Right lobe of liver (tissue), 6 donors: ENCODE measurements around the gene LIN52. TPM values are rescaled to one million over a fixed set of nuclear protein-coding genes. Genes with fewer than 3 reads are reported as not detected.

ENCODE experiments used
- ATAC-seq, 4 donors: fragments of 200-7000 bp; cut with Tn5 transposase; one replicate each; pipeline ENCODE4 v1.9.1; 2020; ENCODE audit warnings: mild to moderate bottlenecking in 4 of 4, moderate library complexity in 4 of 4
- DNase-seq, 3 donors: peaks; one replicate each; pipeline ENCODE4 v3.0.0-alpha.2; 2020
- H3K27ac ChIP-seq, 3 donors: fragments of 200-600 bp; one replicate each; pipeline ENCODE4 v1.8.0; 2022
- H3K27me3 ChIP-seq, 2 donors: fragments of 200-600 bp; one replicate each; pipeline ENCODE4 v1.8.0; 2022
- H3K36me3 ChIP-seq, 4 donors: fragments of 200-600 bp; sonication (generic) in 1 of 4; one replicate each; pipeline versions ENCODE4 v1.5.1 to v1.8.0; 2017 to 2022; ENCODE audit warnings: control low read depth in 1 of 4
- H3K4me1 ChIP-seq, 4 donors: fragments of 200-600 bp; sonication (generic) in 1 of 4; one replicate each; pipeline versions ENCODE4 v1.5.1 to v1.8.0; 2017 to 2022; ENCODE audit warnings: control low read depth in 1 of 4
- H3K4me3 ChIP-seq, 3 donors: fragments of 200-600 bp; one replicate each; pipeline ENCODE4 v1.8.0; 2022
- H3K9me3 ChIP-seq, 4 donors: fragments of 200-600 bp; sonication (generic) in 1 of 4; one replicate each; pipeline versions ENCODE4 v1.5.1 to v1.8.0; 2017 to 2022; ENCODE audit warnings: control low read depth in 1 of 4
- POLR2A ChIP-seq: fragments of 450-650 bp; IDR thresholded peaks from one replicate; pipeline ENCODE4 v1.6.1; 2017; ENCODE audit warnings: antibody characterized with exemption, mild to moderate bottlenecking
- WGBS: methylation state at CpG from one replicate; pipeline ENCODE4 v1.1.6; 2018; ENCODE audit warnings: low coverage, low lambda C conversion rate; ENCODE audit not compliant: insufficient coverage; ENCODE audit errors: missing lambda C conversion rate; 5-methylcytosine and 5-hydroxymethylcytosine counted together
- intact Hi-C, 2 donors: fragments of 100-400 bp; cut with DNase I; formaldehyde crosslinking; loops; one replicate each; pipeline versions ENCODE4 v1.11.2 to v1.14.1; 2022
- total RNA-seq, 6 experiments: library from RNA; depleted of rRNA in 2 of 6; stranded (reverse); fragments of >200 nt in 2 of 6; fragmentation: NEBNext Ultra II Directional in 3 of 6; extraction: Animal tissue kit (Norgen Biotek cat#: 25700) in 3 of 6; gene quantifications; one replicate each; pipeline versions ENCODE4 v1.1.0 to v1.2.4, GENCODE V29; 2016 to 2023
- TF ChIP-seq, protein P1 (sequence below), 4 donors: fragments of 200-600 bp in 3 of 4; fragments of 450-650 bp in 1 of 4; IDR thresholded peaks; one replicate each; pipeline versions ENCODE4 v1.5.1 to v1.8.0; 2016 to 2022; ENCODE audit warnings: antibody characterized with exemption in 4 of 4, mild to moderate bottlenecking in 2 of 4
- donor health status: DM: no; HTN: yes; CAD: no.
- donor health status: DM: no; HTN: no; CAD: no.
- donor health status: DM: no; HTN: no; CAD: no.
- donor health status: DM: no; HTN: yes; CAD: no.
- donor health status: DM: no; HTN: yes; CAD: no.

LIN52 gene
- total RNA-seq, 6 experiments from 2014 or later = 2.3 to 59.5 (median 4.8) TPM

DNA sequence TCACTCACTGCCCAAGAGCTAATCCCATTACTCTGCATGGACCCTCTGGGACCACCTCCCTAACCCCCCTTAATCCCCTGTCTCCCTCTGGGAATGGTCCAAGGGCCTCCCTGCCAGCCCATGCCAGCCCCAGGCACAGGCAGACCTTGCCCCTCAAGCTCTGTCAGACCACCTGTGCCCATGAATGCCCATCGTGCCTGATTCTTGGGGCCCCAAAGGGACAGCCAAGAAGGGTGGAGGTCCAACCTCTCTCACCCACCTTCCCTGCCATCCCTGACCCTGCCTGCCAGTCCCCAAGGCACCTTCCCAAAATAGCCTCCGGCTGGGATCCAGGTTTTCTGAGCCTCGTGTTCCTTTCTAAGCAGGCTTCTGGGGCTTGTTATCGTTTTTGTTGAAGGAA lies 133.7 kb downstream of the LIN52 start:
- DNase-seq = no peak

DNA sequence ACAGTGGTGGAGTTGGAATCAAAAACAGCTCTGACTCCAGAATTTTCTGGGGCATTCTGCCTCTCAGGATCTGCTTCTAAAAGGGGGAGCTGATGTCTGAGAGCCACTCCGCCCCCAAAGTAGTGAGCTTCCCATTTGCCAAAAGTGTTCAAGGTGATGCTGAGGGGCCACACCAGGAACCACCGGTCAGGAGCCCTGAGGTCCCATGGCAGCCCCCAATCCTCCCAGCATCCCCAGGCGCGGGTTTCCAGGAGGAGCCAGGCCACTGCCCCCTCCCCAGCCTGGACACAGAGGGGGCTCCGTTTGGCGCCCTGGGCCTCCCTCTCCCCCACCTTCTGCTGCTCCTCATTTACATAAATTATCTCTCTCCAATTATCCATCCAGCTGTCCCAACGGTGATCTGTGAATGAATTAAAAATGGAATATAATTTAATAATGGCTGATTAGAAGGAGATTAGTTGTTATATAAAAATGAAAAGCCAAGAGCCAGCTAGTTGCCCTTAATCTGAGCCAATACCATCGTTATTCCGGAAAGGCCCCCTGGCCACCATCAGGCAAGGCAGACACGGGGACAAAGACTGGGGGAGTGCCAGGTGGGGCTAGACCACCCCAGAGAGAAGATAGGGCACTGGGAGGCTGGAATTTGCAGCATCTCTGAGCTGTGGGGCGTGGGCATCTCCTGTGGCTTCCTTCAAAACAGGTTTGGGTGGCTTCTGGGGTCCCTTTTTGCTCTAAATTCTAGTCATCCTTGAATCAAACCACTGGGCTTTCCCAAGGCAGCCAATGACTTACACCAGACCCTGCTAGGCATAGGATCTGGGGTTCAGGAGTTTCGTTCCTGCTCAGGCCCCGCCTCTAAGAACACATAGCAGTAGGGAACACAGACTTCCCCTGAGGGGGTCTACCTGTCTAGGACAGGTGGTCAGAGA lies 134.8 kb downstream of the LIN52 start:
- WGBS = 55% methylated on average over 6 of the region's 13 CpGs
- H3K27ac ChIP-seq = no peak overlapping the region
- H3K36me3 ChIP-seq = no peaks in the 10 kb centered on the region
- ATAC-seq (no peak), DNase-seq (no peak)
- H3K27me3 ChIP-seq = no peaks in the 10 kb centered on the region
- H3K4me3 ChIP-seq = no peak overlapping the region
- TF ChIP-seq, protein P1, sequence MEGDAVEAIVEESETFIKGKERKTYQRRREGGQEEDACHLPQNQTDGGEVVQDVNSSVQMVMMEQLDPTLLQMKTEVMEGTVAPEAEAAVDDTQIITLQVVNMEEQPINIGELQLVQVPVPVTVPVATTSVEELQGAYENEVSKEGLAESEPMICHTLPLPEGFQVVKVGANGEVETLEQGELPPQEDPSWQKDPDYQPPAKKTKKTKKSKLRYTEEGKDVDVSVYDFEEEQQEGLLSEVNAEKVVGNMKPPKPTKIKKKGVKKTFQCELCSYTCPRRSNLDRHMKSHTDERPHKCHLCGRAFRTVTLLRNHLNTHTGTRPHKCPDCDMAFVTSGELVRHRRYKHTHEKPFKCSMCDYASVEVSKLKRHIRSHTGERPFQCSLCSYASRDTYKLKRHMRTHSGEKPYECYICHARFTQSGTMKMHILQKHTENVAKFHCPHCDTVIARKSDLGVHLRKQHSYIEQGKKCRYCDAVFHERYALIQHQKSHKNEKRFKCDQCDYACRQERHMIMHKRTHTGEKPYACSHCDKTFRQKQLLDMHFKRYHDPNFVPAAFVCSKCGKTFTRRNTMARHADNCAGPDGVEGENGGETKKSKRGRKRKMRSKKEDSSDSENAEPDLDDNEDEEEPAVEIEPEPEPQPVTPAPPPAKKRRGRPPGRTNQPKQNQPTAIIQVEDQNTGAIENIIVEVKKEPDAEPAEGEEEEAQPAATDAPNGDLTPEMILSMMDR (IDR thresholded peaks at IDR 0.05) = no peak
- TF ChIP-seq POLR2A = no peak
- H3K4me1 ChIP-seq = no peaks in the 10 kb centered on the region
- intact Hi-C loops = no loop called here
- no peaks in the 10 kb centered on the region for H3K9me3 ChIP-seq

More for the DNA sequence above, 133.7 kb downstream of the LIN52 start:
- Histone ChIP-seq H3K36me3 (no peaks in the 10 kb centered on the region), H3K27me3 (no peaks in the 10 kb centered on the region), H3K9me3 (no peaks in the 10 kb centered on the region), H3K4me3 (no peak overlapping the region), H3K4me1 (no peaks in the 10 kb centered on the region), H3K27ac (no peak overlapping the region)
- 49% methylated on average over 2 of the region's 4 CpGs for WGBS
- TF ChIP-seq, protein P1 (IDR thresholded peaks at IDR 0.05) = no peak
- TF ChIP-seq POLR2A = no peak
- ATAC-seq = no peak
- intact Hi-C loops = no loop called here

DNA sequence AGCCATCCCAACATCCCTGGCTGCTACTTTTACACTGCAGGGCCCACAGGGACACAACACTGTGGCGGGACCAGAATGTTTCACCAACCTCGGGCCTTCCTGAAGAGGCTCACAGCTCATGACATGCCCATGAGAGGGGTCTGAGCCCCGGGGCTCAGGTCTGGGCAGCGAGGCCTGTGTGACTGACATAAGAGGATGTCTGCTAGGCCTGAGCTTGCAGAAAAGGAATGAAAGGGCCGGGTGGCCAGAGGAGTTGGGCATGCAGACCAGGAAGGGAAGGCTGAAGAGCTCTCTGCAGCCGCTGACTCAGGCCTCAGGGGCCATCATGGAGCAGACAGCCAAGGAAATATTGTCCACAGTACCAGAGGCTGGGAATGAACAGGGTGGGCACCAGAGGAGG lies 136.2 kb downstream of the LIN52 start:
- TF ChIP-seq, protein P1 (IDR thresholded peaks at IDR 0.05) = no peak
- TF ChIP-seq POLR2A = no peak
- DNase-seq (no peak), ATAC-seq (no peak)
- no peak overlapping the region for H3K4me3 ChIP-seq
- WGBS = 91% methylated on average over 4 of the region's 6 CpGs
- H3K27me3 ChIP-seq = no peaks in the 10 kb centered on the region
- H3K4me1 ChIP-seq = no peaks in the 10 kb centered on the region
- H3K36me3 ChIP-seq = no peaks in the 10 kb centered on the region
- intact Hi-C loops = no loop called here
- no peak overlapping the region for H3K27ac ChIP-seq
- no peaks in the 10 kb centered on the region for H3K9me3 ChIP-seq

DNA sequence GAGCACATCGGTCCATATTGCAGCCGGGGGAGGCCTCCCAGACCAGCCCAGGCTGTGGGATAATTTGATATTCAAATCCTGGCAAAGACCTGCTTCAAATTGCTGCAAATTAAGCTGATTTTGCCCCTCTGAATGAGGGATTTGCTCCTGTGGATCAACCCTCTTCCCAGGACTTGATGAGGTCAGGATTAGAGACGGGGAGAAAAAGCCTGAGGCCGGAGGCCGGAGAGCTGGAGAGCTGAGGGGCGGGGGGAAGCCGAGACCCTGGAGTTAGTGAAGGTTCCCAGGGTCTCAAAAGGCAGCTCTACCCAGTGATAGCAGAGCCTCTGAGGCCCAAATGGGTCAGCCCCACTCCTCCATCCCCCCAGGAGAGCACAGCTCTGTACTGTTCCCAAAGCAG lies 137.0 kb downstream of the LIN52 start:
- TF ChIP-seq, protein P1 (IDR thresholded peaks at IDR 0.05) = no peak
- TF ChIP-seq POLR2A = no peak
- DNase-seq (no peak), ATAC-seq (no peak)
- Histone ChIP-seq H3K36me3 (no peaks in the 10 kb centered on the region), H3K4me1 (no peaks in the 10 kb centered on the region), H3K27me3 (no peaks in the 10 kb centered on the region), H3K27ac (no peak overlapping the region), H3K4me3 (no peak overlapping the region), H3K9me3 (no peaks in the 10 kb centered on the region)
- 92% methylated on average over 6 of the region's 7 CpGs for WGBS
- intact Hi-C loops = no loop called here
